Measurements from ENCODE around the gene WSCD1.

Gene WSCD1

GRCh38 chr17:6110088-6110487, 39.9 kb downstream of the WSCD1 start:
- no peak for DNase-seq

GRCh38 chr17:6110592-6110991, 40.4 kb downstream of the WSCD1 start:
- no peak for DNase-seq

- no peak for DNase-seq
These were observed 50.2 kb downstream of the WSCD1 start for GRCh38 chr17:6120351-6120750.

GRCh38 chr17:6124856-6125255, 54.7 kb downstream of the WSCD1 start:
- no peak for DNase-seq

- DNase-seq, result no peak
These were observed 56.6 kb downstream of the WSCD1 start for GRCh38 chr17:6126768-6127167.

- no peak for DNase-seq
These were observed 64.5 kb downstream of the WSCD1 start for GRCh38 chr17:6134721-6135120.

- no peak for DNase-seq
These were observed 65.1 kb downstream of the WSCD1 start for GRCh38 chr17:6135236-6135635.

- DNase-seq, result no peak
These were observed 65.8 kb downstream of the WSCD1 start for GRCh38 chr17:6135996-6136395.

GRCh38 chr17:6137716-6138502, 67.7 kb downstream of the WSCD1 start:
- no peak for DNase-seq

- no peak for DNase-seq
These were observed 68.7 kb downstream of the WSCD1 start for GRCh38 chr17:6138761-6139446.

GRCh38 chr17:6139447-6139832, 69.3 kb downstream of the WSCD1 start:
- no peak for DNase-seq

GRCh38 chr17:6140188-6140587, 70.0 kb downstream of the WSCD1 start:
- DNase-seq, result no peak

GRCh38 chr17:6140728-6141330, 70.7 kb downstream of the WSCD1 start:
- DNase-seq, result no peak

GRCh38 chr17:6142701-6143100, 72.5 kb downstream of the WSCD1 start:
- no peak for DNase-seq

- no peak for DNase-seq
These were observed 75.8 kb downstream of the WSCD1 start for GRCh38 chr17:6145946-6146345.

- no peak for DNase-seq
These were observed 76.9 kb downstream of the WSCD1 start for GRCh38 chr17:6147042-6147441.

- DNase-seq, result no peak
These were observed 83.2 kb downstream of the WSCD1 start for GRCh38 chr17:6153375-6153774.

- DNase-seq, result no peak
These were observed 87.5 kb downstream of the WSCD1 start for GRCh38 chr17:6157716-6158115.

- no peak for DNase-seq
These were observed 89.5 kb downstream of the WSCD1 start for GRCh38 chr17:6159541-6160231.

- DNase-seq, result no peak
These were observed 90.0 kb downstream of the WSCD1 start for GRCh38 chr17:6160232-6160555.

GRCh38 chr17:6160911-6161855, 91.0 kb downstream of the WSCD1 start:
- DNase-seq, result no peak

- no peak for DNase-seq
These were observed 92.0 kb downstream of the WSCD1 start for GRCh38 chr17:6162216-6162615.

- DNase-seq, result peak; percentile 59
These were observed 92.7 kb downstream of the WSCD1 start for GRCh38 chr17:6162892-6163291.
